ENCODE measurements around the gene PEMT.
"Not testable (repeated sequence)": the region's sequence is repeated elsewhere in the genome, so short reads cannot be mapped to it uniquely, and the experiment has no call there.

- TF ChIP-seq, protein P1, sequence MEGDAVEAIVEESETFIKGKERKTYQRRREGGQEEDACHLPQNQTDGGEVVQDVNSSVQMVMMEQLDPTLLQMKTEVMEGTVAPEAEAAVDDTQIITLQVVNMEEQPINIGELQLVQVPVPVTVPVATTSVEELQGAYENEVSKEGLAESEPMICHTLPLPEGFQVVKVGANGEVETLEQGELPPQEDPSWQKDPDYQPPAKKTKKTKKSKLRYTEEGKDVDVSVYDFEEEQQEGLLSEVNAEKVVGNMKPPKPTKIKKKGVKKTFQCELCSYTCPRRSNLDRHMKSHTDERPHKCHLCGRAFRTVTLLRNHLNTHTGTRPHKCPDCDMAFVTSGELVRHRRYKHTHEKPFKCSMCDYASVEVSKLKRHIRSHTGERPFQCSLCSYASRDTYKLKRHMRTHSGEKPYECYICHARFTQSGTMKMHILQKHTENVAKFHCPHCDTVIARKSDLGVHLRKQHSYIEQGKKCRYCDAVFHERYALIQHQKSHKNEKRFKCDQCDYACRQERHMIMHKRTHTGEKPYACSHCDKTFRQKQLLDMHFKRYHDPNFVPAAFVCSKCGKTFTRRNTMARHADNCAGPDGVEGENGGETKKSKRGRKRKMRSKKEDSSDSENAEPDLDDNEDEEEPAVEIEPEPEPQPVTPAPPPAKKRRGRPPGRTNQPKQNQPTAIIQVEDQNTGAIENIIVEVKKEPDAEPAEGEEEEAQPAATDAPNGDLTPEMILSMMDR (IDR thresholded peaks at IDR 0.05), result not testable (repeated sequence)
- TF ChIP-seq POLR2A (IDR thresholded peaks at IDR 0.05), result not testable (repeated sequence)
Observed at GRCh38 chr17:17632690-17633089, 41.2 kb upstream of the PEMT start.
